GM12878 (cell line): ENCODE data around the gene STK40. TPM values are rescaled to one million over a fixed set of nuclear protein-coding genes. Genes with fewer than 3 reads are reported as not detected.

Experiments
- ATAC-seq: fragments of 200-7000 bp; cut with Tn5 transposase; 3 replicates; pipeline ENCODE4 v1.9.1; 2020; ENCODE audit warnings: mild to moderate bottlenecking, moderate library complexity
- BruUV-seq: library from RNA; stranded (reverse); fragments of 400-500 nt; replicated peaks from 2 replicates; lab custom pipeline; 2021; lab: Mats Ljungman, UMichigan
- CTCF ChIA-PET: fragments of 300-600 bp; sonication (Branson Sonifier 250); formaldehyde crosslinking; extraction: SDS; loops from one replicate; lab custom pipeline; 2021; ENCODE audit warnings: inconsistent platforms; lab: Yijun Ruan, JAX
- POLR2A ChIA-PET: fragments of 350-600 bp; formaldehyde crosslinking; extraction: SDS; loops from one replicate; lab custom pipeline; 2021; ENCODE audit warnings: inconsistent platforms; lab: Charles Lee
- RAD21 ChIA-PET: fragments of 300-600 bp; sonication (Branson Sonifier 250); formaldehyde crosslinking; loops from one replicate; lab custom pipeline; 2023; ENCODE audit warnings: antibody characterized with exemption; ENCODE audit not compliant: unreplicated experiment; lab: Charles Lee
- SMC1A ChIA-PET: fragments of 300-600 bp; sonication (Branson Sonifier 250); formaldehyde crosslinking; loops from one replicate; lab custom pipeline; 2023; ENCODE audit not compliant: unreplicated experiment, uncharacterized antibody; lab: Charles Lee
- DNase-seq: peaks from one replicate; pipeline ENCODE4 v3.0.0-alpha.2; 2011; ENCODE audit warnings: low read depth, low spot score
- FAIRE-seq: peaks from 3 replicates; lab custom pipeline; 2011; peaks lifted over from hg19 to GRCh38; lab: Jason Lieb, UNC
- H2AFZ ChIP-seq: 2 replicates; pipeline ENCODE4 v1.6.0; 2011; ENCODE audit warnings: low read depth, low read length, control low read depth; ENCODE audit not compliant: control insufficient read depth
- H3K27ac ChIP-seq: 2 replicates; pipeline ENCODE4 v1.5.1; 2011; ENCODE audit warnings: control low read depth; ENCODE audit not compliant: control insufficient read depth, insufficient read depth
- H3K27me3 ChIP-seq, 2 experiments: replicated peaks in 1 of 2; 2 replicates each; pipeline versions ENCODE4 v1.6.0 to v1.6.1; 2011; ENCODE audit warnings: low read length in 1 of 2; ENCODE audit not compliant: control insufficient read depth in 2 of 2, insufficient read depth in 2 of 2
- H3K36me3 ChIP-seq, 2 experiments: 2 replicates each; pipeline ENCODE4 v1.5.1; 2011; ENCODE audit warnings: low read length in 1 of 2; ENCODE audit not compliant: control insufficient read depth in 2 of 2, insufficient read depth in 2 of 2
- H3K4me1 ChIP-seq: 2 replicates; pipeline ENCODE4 v1.6.1; 2011; ENCODE audit warnings: mild to moderate bottlenecking, low read length, moderate library complexity, mixed read lengths; ENCODE audit not compliant: control insufficient read depth, insufficient read depth
- H3K4me2 ChIP-seq: 2 replicates; pipeline ENCODE4 v1.6.0; 2011; ENCODE audit warnings: control low read depth; ENCODE audit not compliant: control insufficient read depth, insufficient read depth
- H3K4me3 ChIP-seq: fragments of 200-600 bp; sonication (generic); 2 replicates; pipeline ENCODE4 v1.5.1; 2016
- H3K79me2 ChIP-seq: 2 replicates; pipeline ENCODE4 v1.6.0; 2011; ENCODE audit warnings: low read length; ENCODE audit not compliant: control insufficient read depth, insufficient read depth
- H3K9ac ChIP-seq: 2 replicates; pipeline ENCODE4 v1.8.0; 2011; ENCODE audit warnings: low read length, control low read depth, mixed read lengths; ENCODE audit not compliant: control insufficient read depth, insufficient read depth
- H3K9me3 ChIP-seq: replicated peaks from 3 replicates; pipeline ENCODE4 v1.5.1; 2011; ENCODE audit warnings: mild to moderate bottlenecking, low read length; ENCODE audit not compliant: control insufficient read depth, insufficient read depth
- H4K20me1 ChIP-seq: 2 replicates; pipeline ENCODE4 v1.6.0; 2011; ENCODE audit not compliant: control insufficient read depth, insufficient read depth
- CHD1 ChIP-seq: IDR thresholded peaks from 2 replicates; pipeline ENCODE4 v1.6.1; 2012; ENCODE audit warnings: low read depth, low read length, improper control_type of control experiment
- NFYA ChIP-seq: IDR thresholded peaks from 2 replicates; pipeline ENCODE4 v1.6.1; 2011; ENCODE audit warnings: low read depth, mild to moderate bottlenecking, low read length, improper control_type of control experiment, borderline replicate concordance
- NR2C2 ChIP-seq: IDR thresholded peaks from 2 replicates; pipeline ENCODE4 v1.6.1; 2011; ENCODE audit warnings: borderline replicate concordance, low read depth; ENCODE audit not compliant: control insufficient read depth, insufficient read length
- NR2F1 ChIP-seq: fragments of 450-650 bp; conservative IDR thresholded peaks from 2 replicates; pipeline ENCODE4 v1.6.1; 2017; ENCODE audit warnings: mild to moderate bottlenecking
- PAX5 ChIP-seq: IDR thresholded peaks from 2 replicates; pipeline ENCODE4 v1.6.1; 2011; ENCODE audit warnings: low read depth, low read length, borderline replicate concordance
- POU2F2 ChIP-seq: IDR thresholded peaks from 3 replicates; pipeline ENCODE4 v1.6.1; 2011; ENCODE audit warnings: low read depth, mild to moderate bottlenecking, low read length, borderline replicate concordance
- SIN3A ChIP-seq: IDR thresholded peaks from 2 replicates; pipeline ENCODE4 v1.6.1; 2012; ENCODE audit warnings: low read depth, low read length, improper control_type of control experiment
- TCF3 ChIP-seq: IDR thresholded peaks from 2 replicates; pipeline ENCODE4 v1.6.1; 2012; ENCODE audit warnings: low read depth, mild to moderate bottlenecking, low read length, borderline replicate concordance; ENCODE audit not compliant: insufficient read depth
- TCF7 ChIP-seq: IDR thresholded peaks from 2 replicates; pipeline ENCODE4 v1.6.1; 2014; ENCODE audit warnings: antibody characterized with exemption, borderline replicate concordance
- YY1 ChIP-seq: IDR thresholded peaks from 2 replicates; pipeline ENCODE4 v1.6.1; 2011; ENCODE audit warnings: low read depth, mild to moderate bottlenecking, low read length
- WGBS: methylation state at CpG from one replicate; pipeline ENCODE4 v1.1.6; 2016; ENCODE audit warnings: low lambda C conversion rate; ENCODE audit not compliant: insufficient replicate concordance, insufficient coverage; ENCODE audit errors: missing lambda C conversion rate; 5-methylcytosine and 5-hydroxymethylcytosine counted together
- in situ Hi-C: fragments of 300-500 bp; cut with MboI; formaldehyde crosslinking; loops from 9 replicates; pipeline ENCODE4 v1.14.3; 2018; ENCODE audit warnings: mixed read lengths
- intact Hi-C: fragments of 100-400 bp; cut with micrococcal nuclease; formaldehyde crosslinking; loops from one replicate; pipeline ENCODE4 v1.14.2; 2022; ENCODE audit not compliant: unreplicated experiment
- polyA plus RNA-seq, 11 experiments: library from polyadenylated mRNA; depleted of rRNA in 4 of 11; unstranded in 6 of 11; stranded (reverse) in 5 of 11; fragments of >200 nt; fragmentation: Nextera tagmentation in 4 of 11; fragmentation: Illumina TruSeq in 1 of 11; extraction: Ambion mirVana in 4 of 11; extraction: Trizol in 1 of 11; gene quantifications; 1 replicate in 1 of 11; 2 replicates in 10 of 11; pipeline versions ENCODE4 v1.2.1 to v1.2.3, GENCODE V29; 2011 to 2016; ENCODE audit warnings: inconsistent platforms in 2 of 11, missing spikeins in 2 of 11, low read depth in 1 of 11
- total RNA-seq, 4 experiments: library from RNA; depleted of rRNA in 3 of 4; stranded (reverse); fragments of >200 nt in 3 of 4; fragmentation: Illumina TruSeq in 1 of 4; extraction: Trizol in 1 of 4; gene quantifications; 2 replicates each; pipeline versions ENCODE4 v1.2.1 to v1.2.3, GENCODE V29; 2013 to 2021
- TF ChIP-seq, protein P1 (sequence below): IDR thresholded peaks from 2 replicates; pipeline ENCODE4 v1.6.1; 2012; ENCODE audit warnings: improper control_type of control experiment, low read depth, low read length; ENCODE audit not compliant: insufficient replicate concordance
- TF ChIP-seq, protein P2 (sequence below): fragments of 450-650 bp; IDR thresholded peaks from 2 replicates; pipeline ENCODE4 v1.6.1; 2018; ENCODE audit warnings: mild to moderate bottlenecking, low read depth, moderate library complexity; ENCODE audit not compliant: partially characterized antibody

The STK40 gene
- total and polyA plus RNA-seq, 10 of the 15 experiments (the other 5 are each of a cell fraction or from before 2014, with no cell fraction given), result 0.27 to 51.0 (median 29.5) TPM

DNA sequence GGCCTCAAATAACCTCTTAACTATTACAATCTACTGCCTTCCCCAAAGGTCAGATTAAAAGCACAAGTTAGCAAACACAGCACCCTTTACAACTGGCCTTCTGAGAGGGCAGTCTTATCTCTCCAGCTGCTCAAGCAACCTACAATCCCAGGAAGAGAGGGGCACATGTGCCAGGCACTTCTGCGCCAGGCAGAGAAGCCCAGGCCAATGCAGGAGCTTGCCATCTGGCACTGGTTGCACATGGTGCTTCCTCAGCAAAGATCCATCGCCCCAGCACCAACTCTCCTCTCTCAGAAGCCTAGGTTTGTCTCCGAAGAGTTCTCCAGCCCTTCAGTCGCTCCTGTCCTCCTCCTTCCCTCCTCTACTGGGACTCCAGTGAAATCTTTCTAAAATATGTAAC is 2.5 kb downstream of the STK40 start:
- peaks cover 20% of the 10 kb centered on the region for H3K4me1 ChIP-seq
- no peak overlapping the region; the same call in 1 of the 2 replicates for H3K4me2 ChIP-seq
- FAIRE-seq, result no peak
- in situ Hi-C loops, result no loop called here
- POLR2A ChIA-PET, result interaction anchor here (1.0 to 4.4 kb wide), 3 partner anchors 8 to 45 kb away, joined by 3 to 44 read pairs (median 4); partner anchors contain the start of gene LSM10
- no peaks in the 10 kb centered on the region for H4K20me1 ChIP-seq
- H2AFZ ChIP-seq, result no peak overlapping the region
- ATAC-seq, result no peak
- no TSS peak for BruUV-seq
- 0 out of 4 replicates have a peak, but pooled peaks cover 0 to 7% of the 10 kb centered on the region in 2 experiments for H3K36me3 ChIP-seq
- H3K27me3 ChIP-seq, result no peaks in the 10 kb centered on the region
- WGBS, result 100% methylated on average over 4 of the region's 4 CpGs
- H3K27ac ChIP-seq, result no peak overlapping the region
- no peak for DNase-seq
- SMC1A ChIA-PET, result interaction anchor here (1.0 to 2.3 kb wide), 5 partner anchors 13 to 234 kb away, joined by 3 to 14 read pairs (median 4); partner anchors contain the start of genes LSM10 and TRAPPC3
- H3K9me3 ChIP-seq, result no peaks in the 10 kb centered on the region; the same call in 2 of the 3 replicates
- H3K79me2 ChIP-seq, result peaks cover 56% of the 10 kb centered on the region
- no peak for TF ChIP-seq YY1
- no peak for TF ChIP-seq SIN3A
- no peak for TF ChIP-seq TCF7
- no peak for TF ChIP-seq NR2F1
- TF ChIP-seq POU2F2, result no peak
- no peak for TF ChIP-seq CHD1
- TF ChIP-seq, protein P1, sequence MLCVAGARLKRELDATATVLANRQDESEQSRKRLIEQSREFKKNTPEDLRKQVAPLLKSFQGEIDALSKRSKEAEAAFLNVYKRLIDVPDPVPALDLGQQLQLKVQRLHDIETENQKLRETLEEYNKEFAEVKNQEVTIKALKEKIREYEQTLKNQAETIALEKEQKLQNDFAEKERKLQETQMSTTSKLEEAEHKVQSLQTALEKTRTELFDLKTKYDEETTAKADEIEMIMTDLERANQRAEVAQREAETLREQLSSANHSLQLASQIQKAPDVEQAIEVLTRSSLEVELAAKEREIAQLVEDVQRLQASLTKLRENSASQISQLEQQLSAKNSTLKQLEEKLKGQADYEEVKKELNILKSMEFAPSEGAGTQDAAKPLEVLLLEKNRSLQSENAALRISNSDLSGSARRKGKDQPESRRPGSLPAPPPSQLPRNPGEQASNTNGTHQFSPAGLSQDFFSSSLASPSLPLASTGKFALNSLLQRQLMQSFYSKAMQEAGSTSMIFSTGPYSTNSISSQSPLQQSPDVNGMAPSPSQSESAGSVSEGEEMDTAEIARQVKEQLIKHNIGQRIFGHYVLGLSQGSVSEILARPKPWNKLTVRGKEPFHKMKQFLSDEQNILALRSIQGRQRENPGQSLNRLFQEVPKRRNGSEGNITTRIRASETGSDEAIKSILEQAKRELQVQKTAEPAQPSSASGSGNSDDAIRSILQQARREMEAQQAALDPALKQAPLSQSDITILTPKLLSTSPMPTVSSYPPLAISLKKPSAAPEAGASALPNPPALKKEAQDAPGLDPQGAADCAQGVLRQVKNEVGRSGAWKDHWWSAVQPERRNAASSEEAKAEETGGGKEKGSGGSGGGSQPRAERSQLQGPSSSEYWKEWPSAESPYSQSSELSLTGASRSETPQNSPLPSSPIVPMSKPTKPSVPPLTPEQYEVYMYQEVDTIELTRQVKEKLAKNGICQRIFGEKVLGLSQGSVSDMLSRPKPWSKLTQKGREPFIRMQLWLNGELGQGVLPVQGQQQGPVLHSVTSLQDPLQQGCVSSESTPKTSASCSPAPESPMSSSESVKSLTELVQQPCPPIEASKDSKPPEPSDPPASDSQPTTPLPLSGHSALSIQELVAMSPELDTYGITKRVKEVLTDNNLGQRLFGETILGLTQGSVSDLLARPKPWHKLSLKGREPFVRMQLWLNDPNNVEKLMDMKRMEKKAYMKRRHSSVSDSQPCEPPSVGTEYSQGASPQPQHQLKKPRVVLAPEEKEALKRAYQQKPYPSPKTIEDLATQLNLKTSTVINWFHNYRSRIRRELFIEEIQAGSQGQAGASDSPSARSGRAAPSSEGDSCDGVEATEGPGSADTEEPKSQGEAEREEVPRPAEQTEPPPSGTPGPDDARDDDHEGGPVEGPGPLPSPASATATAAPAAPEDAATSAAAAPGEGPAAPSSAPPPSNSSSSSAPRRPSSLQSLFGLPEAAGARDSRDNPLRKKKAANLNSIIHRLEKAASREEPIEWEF, result no peak
- TF ChIP-seq PAX5, result no peak
- TF ChIP-seq NFYA, result no peak
- no peak for TF ChIP-seq TCF3
- TF ChIP-seq, protein P2, sequence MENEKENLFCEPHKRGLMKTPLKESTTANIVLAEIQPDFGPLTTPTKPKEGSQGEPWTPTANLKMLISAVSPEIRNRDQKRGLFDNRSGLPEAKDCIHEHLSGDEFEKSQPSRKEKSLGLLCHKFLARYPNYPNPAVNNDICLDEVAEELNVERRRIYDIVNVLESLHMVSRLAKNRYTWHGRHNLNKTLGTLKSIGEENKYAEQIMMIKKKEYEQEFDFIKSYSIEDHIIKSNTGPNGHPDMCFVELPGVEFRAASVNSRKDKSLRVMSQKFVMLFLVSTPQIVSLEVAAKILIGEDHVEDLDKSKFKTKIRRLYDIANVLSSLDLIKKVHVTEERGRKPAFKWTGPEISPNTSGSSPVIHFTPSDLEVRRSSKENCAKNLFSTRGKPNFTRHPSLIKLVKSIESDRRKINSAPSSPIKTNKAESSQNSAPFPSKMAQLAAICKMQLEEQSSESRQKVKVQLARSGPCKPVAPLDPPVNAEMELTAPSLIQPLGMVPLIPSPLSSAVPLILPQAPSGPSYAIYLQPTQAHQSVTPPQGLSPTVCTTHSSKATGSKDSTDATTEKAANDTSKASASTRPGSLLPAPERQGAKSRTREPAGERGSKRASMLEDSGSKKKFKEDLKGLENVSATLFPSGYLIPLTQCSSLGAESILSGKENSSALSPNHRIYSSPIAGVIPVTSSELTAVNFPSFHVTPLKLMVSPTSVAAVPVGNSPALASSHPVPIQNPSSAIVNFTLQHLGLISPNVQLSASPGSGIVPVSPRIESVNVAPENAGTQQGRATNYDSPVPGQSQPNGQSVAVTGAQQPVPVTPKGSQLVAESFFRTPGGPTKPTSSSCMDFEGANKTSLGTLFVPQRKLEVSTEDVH, result no peak
- no peak for TF ChIP-seq NR2C2
- CTCF ChIA-PET, result interaction anchor here (2.6 to 2.8 kb wide), 2 partner anchors 15 kb away, joined by 16 to 31 read pairs; no protein-coding TSS in a partner anchor
- H3K4me3 ChIP-seq, result peak overlapping the region; percentile 11; the same call in 1 of the 2 replicates
- no peak overlapping the region for H3K9ac ChIP-seq
- RAD21 ChIA-PET, result interaction anchor here (1.4 to 1.5 kb wide), 2 partner anchors 14 to 41 kb away, joined by 3 to 7 read pairs; no protein-coding TSS in a partner anchor
- intact Hi-C loops, result loop anchor here (10.0 kb wide), 2 partner anchors 158 to 228 kb away; partner anchors contain the start of genes MAP7D1 and THRAP3
